Measurements from ENCODE around the gene PKD2.

DNA sequence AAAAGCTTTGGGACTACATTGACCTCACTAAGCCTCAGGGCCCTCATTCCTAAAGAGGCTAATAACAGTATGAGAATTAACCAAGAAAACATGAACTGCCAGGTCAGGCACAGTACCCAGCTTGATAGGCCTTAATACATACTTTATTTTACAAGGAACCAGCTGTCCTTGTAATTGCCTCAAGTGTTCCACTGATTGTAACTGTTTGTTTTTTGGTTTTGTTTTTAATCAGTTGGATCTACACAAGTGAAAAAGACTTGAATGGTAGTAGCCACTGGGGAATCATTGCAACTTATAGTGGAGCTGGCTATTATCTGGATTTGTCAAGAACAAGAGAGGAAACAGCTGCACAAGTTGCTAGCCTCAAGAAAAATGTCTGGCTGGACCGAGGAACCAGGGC lies 35.6 kb downstream of the PKD2 start:
- no peak for TF ChIP-seq CTCF (IDR thresholded peaks at IDR 0.05; ENCODE audit: low read length)
- no peak for TF ChIP-seq EZH2 (optimal IDR thresholded peaks at IDR 0.05; ENCODE audit: low read depth, low read length)
- TF ChIP-seq EZH2phosphoT487 (IDR thresholded peaks at IDR 0.05; ENCODE audit: low read length) = no peak

Data from MM.1S (cell line).